Hepatocyte (in vitro differentiated cells): ENCODE measurements around the gene IQCB1.

Experiments
- CTCF ChIP-seq: fragments of 200-600 bp; sonication (generic); IDR thresholded peaks from 2 replicates; pipeline ENCODE4 v1.5.1; 2016; ENCODE audit warnings: antibody characterized with exemption, mild to moderate bottlenecking; ENCODE audit not compliant: poor library complexity
- EZH2 ChIP-seq: fragments of 200-600 bp; sonication (generic); IDR thresholded peaks from 2 replicates; pipeline ENCODE4 v1.6.1; 2016; ENCODE audit warnings: antibody characterized with exemption, mild to moderate bottlenecking, borderline replicate concordance
- EZH2phosphoT487 ChIP-seq: fragments of 200-600 bp; sonication (generic); IDR thresholded peaks from one replicate; pipeline ENCODE4 v1.6.1; 2018; ENCODE audit warnings: antibody characterized with exemption, mild to moderate bottlenecking, low read depth, moderate library complexity; ENCODE audit not compliant: unreplicated experiment, severe bottlenecking

- TF ChIP-seq EZH2 (no peak), CTCF (no peak), EZH2phosphoT487 (no peak)
These were observed 76.0 kb downstream of the IQCB1 start for GRCh38 chr3:121758727-121759450.
